HCT116 (cell line): ENCODE results near the gene C11orf52. TPM values are rescaled to one million over a fixed set of nuclear protein-coding genes. Genes with fewer than 3 reads are reported as not detected.

Experiments
- ATAC-seq: fragments of 200-7000 bp; cut with Tn5 transposase; 2 replicates; pipeline ENCODE4 v1.9.1; 2020; ENCODE audit warnings: mild to moderate bottlenecking, moderate library complexity
- BruUV-seq: library from RNA; stranded (reverse); fragments of 400-500 nt; replicated peaks from 2 replicates; lab custom pipeline; 2021; lab: Mats Ljungman, UMichigan
- CTCF ChIA-PET: fragments of 300-600 bp; sonication (Branson Sonifier 250); formaldehyde crosslinking; loops from one replicate; lab custom pipeline; 2021; ENCODE audit warnings: antibody characterized with exemption; lab: Charles Lee
- POLR2A ChIA-PET: fragments of 300-600, 350-600 bp; sonication (Branson Sonifier 250); formaldehyde crosslinking; loops from one replicate; lab custom pipeline; 2021; ENCODE audit warnings: antibody characterized with exemption; lab: Charles Lee
- RAD21 ChIA-PET, 2 experiments: fragments of 300-600 bp; sonication (Branson Sonifier 250); formaldehyde crosslinking; loops; one replicate each; lab custom pipeline; 2023; ENCODE audit warnings: low total read pairs in 2 of 2; ENCODE audit not compliant: uncharacterized antibody in 2 of 2, unreplicated experiment in 2 of 2, low non-redundant PET in 1 of 2; lab: Charles Lee
- DNase-seq: peaks from one replicate; pipeline ENCODE4 v3.0.0-alpha.2; 2010; ENCODE audit warnings: low read depth, low spot score
- H2AFZ ChIP-seq: fragments of 200-600 bp; shearing (Covaris generic), sonication (generic); 2 replicates; pipeline ENCODE4 v1.6.1; 2017; ENCODE audit warnings: low read depth, mixed run types, mixed read lengths, antibody characterized with exemption, low read length; ENCODE audit not compliant: poor library complexity, severe bottlenecking
- H3K27ac ChIP-seq: 2 replicates; pipeline ENCODE4 v1.5.1; 2012; ENCODE audit warnings: low read depth, low read length
- H3K27me3 ChIP-seq: fragments of 200-600 bp; sonication (generic); 2 replicates; pipeline ENCODE4 v1.6.1; 2016; ENCODE audit warnings: mixed run types, low read length, mixed read lengths; ENCODE audit not compliant: insufficient read depth
- H3K36me3 ChIP-seq, 2 experiments: fragments of 200-500 bp in 1 of 2; fragments of 200-600 bp in 1 of 2; sonication (Bioruptor generic) in 1 of 2; sonication (generic) in 1 of 2; 2 replicates each; pipeline versions ENCODE4 v1.5.1 to v1.6.1; 2014 to 2016; ENCODE audit warnings: low read length in 2 of 2, inconsistent platforms in 1 of 2, mixed read lengths in 1 of 2, mixed run types in 1 of 2; ENCODE audit not compliant: insufficient read depth in 2 of 2, control insufficient read depth in 1 of 2
- H3K4me1 ChIP-seq, 2 experiments: fragments of 200-600 bp in 1 of 2; sonication (generic) in 1 of 2; 2 replicates each; pipeline versions ENCODE4 v1.5.1 to v1.6.1; 2012 to 2017; ENCODE audit warnings: low read length in 2 of 2, inconsistent platforms in 1 of 2, mild to moderate bottlenecking in 1 of 2, mixed read lengths in 1 of 2, mixed run types in 1 of 2, moderate library complexity in 1 of 2; ENCODE audit not compliant: insufficient read depth in 2 of 2, control insufficient read depth in 1 of 2
- H3K4me2 ChIP-seq: fragments of 200-600 bp; sonication (generic); 2 replicates; pipeline ENCODE4 v1.6.1; 2017; ENCODE audit warnings: mixed run types, low read length, mixed read lengths
- H3K4me3 ChIP-seq, 2 experiments: fragments of 200-600 bp in 1 of 2; sonication (generic) in 1 of 2; replicated peaks in 1 of 2; 2 replicates each; pipeline ENCODE4 v1.5.1; 2011 to 2016; ENCODE audit warnings: low read length in 2 of 2, control low read depth in 1 of 2, low read depth in 1 of 2, mild to moderate bottlenecking in 1 of 2, mixed read lengths in 1 of 2, mixed run types in 1 of 2
- H3K79me2 ChIP-seq: fragments of 200-600 bp; sonication (generic); 2 replicates; pipeline ENCODE4 v1.6.1; 2017; ENCODE audit warnings: mild to moderate bottlenecking, mixed run types, low read length, moderate library complexity, mixed read lengths; ENCODE audit not compliant: insufficient read depth
- H3K9ac ChIP-seq: fragments of 200-600 bp; sonication (generic); 2 replicates; pipeline ENCODE4 v1.6.1; 2016; ENCODE audit warnings: low read length, mixed read lengths
- H3K9me2 ChIP-seq: fragments of 200-600 bp; sonication (generic), shearing (Covaris generic); 2 replicates; pipeline ENCODE4 v1.6.1; 2017; ENCODE audit warnings: mixed run types, mild to moderate bottlenecking, moderate library complexity; ENCODE audit not compliant: insufficient read depth
- H3K9me3 ChIP-seq, 2 experiments: fragments of 200-500 bp in 1 of 2; fragments of 200-600 bp in 1 of 2; sonication (Bioruptor generic) in 1 of 2; sonication (generic) in 1 of 2; 2 replicates each; pipeline ENCODE4 v1.6.1; 2014 to 2017; ENCODE audit warnings: low read length in 2 of 2, mixed read lengths in 2 of 2, inconsistent platforms in 1 of 2, low read depth in 1 of 2, mild to moderate bottlenecking in 1 of 2, mixed run types in 1 of 2, moderate library complexity in 1 of 2; ENCODE audit not compliant: control insufficient read depth in 1 of 2, insufficient read depth in 1 of 2
- H4K20me1 ChIP-seq: fragments of 200-600 bp; sonication (generic), shearing (Covaris generic); 2 replicates; pipeline ENCODE4 v1.6.1; 2017; ENCODE audit warnings: mixed run types, mild to moderate bottlenecking, moderate library complexity; ENCODE audit not compliant: insufficient read depth
- CBX3 ChIP-seq: IDR thresholded peaks from 2 replicates; pipeline ENCODE4 v1.6.1; 2012; ENCODE audit warnings: low read depth
- EGR1 ChIP-seq: IDR thresholded peaks from 2 replicates; pipeline ENCODE4 v1.6.1; 2012; ENCODE audit warnings: low read depth
- EZH2phosphoT487 ChIP-seq: fragments of 200-600 bp; IDR thresholded peaks from 2 replicates; pipeline ENCODE4 v1.6.1; 2018; ENCODE audit warnings: antibody characterized with exemption, borderline replicate concordance
- JUND ChIP-seq: IDR thresholded peaks from 2 replicates; pipeline ENCODE4 v1.6.1; 2012
- SP1 ChIP-seq: IDR thresholded peaks from 2 replicates; pipeline ENCODE4 v1.6.1; 2012; ENCODE audit warnings: low read depth
- TCF7L2 ChIP-seq: IDR thresholded peaks from 2 replicates; pipeline ENCODE4 v1.7.0; 2011; ENCODE audit warnings: borderline replicate concordance, inconsistent platforms; ENCODE audit not compliant: insufficient read depth, insufficient read length; ENCODE audit errors: extremely low read depth
- intact Hi-C: fragments of 100-400 bp; cut with micrococcal nuclease; formaldehyde crosslinking; loops from 2 replicates; pipeline ENCODE4 v1.10.0; 2022
- total RNA-seq: library from RNA; stranded (reverse); gene quantifications from one replicate; pipeline ENCODE4 v1.2.1, GENCODE V29; 2021; ENCODE audit not compliant: unreplicated experiment

Gene C11orf52
- total RNA-seq, 1 experiment from 2014 or later: 4.6 TPM

DNA sequence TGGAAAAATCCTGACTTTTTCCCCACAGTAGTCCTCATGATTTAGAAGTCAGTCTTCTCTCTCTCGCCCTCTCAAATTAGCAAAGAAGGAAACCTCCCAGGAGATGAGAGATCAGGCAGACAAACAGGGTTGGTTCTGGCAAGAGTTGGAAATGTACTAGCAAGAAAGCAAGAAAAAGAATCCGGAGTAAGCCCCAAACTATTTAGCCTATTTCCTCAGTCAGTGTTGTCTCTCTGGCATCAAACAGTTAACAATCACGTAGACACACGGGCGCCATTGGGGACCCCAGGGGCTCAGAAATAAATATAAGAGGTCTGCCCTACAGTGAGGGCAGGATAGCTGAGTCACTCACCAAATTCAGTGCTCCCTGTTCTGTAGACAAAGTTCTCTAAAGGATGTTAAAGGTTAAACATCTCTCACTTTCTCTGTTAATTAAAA lies 4.7 kb downstream of the C11orf52 start:
- BruUV-seq: no TSS peak
- no peak overlapping the region for H3K4me3 ChIP-seq
- H2AFZ ChIP-seq: no peak overlapping the region
- ChIA-PET CTCF (no interaction called here), POLR2A (no interaction called here), RAD21 (interaction anchor here in 1 of 2 experiments (0.5 kb wide), 1 partner anchor 53 kb away, joined by 6 read pairs; no protein-coding TSS in a partner anchor)
- H3K4me1 ChIP-seq: peaks cover 12 to 28% of the 10 kb centered on the region in 2 experiments
- H3K9ac ChIP-seq: no peak overlapping the region
- TF ChIP-seq TCF7L2: no peak
- no peak for TF ChIP-seq EZH2phosphoT487
- no peak for TF ChIP-seq SP1
- no peak for TF ChIP-seq JUND
- TF ChIP-seq EGR1: no peak
- TF ChIP-seq CBX3: no peak
- no peaks in the 10 kb centered on the region for H3K27me3 ChIP-seq
- H3K27ac ChIP-seq: no peak overlapping the region
- DNase-seq (no peak), ATAC-seq (no peak)
- intact Hi-C loops: no loop called here
- no peak overlapping the region for H3K4me2 ChIP-seq
- no peaks in the 10 kb centered on the region for H3K79me2 ChIP-seq
- no peaks in the 10 kb centered on the region for H3K9me2 ChIP-seq
- no peaks in the 10 kb centered on the region for H3K9me3 ChIP-seq
- no peaks in the 10 kb centered on the region for H4K20me1 ChIP-seq
- no peaks in the 10 kb centered on the region for H3K36me3 ChIP-seq

DNA sequence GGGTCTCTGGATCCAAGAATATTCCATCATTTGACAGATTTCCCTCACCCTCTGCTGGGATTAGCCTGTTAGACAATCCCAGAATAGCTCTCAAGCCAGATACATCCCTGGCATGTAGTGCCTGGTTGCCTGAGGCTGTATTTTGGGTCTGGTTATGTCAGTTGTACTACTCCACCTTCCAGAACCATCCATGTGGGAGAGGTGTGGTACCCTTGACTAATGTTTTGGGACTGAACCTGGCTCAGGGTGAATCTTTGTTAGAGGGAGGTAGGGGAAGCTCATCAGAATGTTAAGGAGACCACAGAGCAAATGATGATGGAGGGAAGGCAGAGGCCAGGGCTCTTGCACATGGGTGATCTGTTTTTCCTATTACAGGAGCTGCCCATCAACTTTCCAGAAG lies 5.2 kb downstream of the C11orf52 start:
- no TSS peak for BruUV-seq
- Histone ChIP-seq H2AFZ (no peak overlapping the region), H3K4me1 (peaks cover 10 to 22% of the 10 kb centered on the region in 2 experiments), H3K9me3 (no peaks in the 10 kb centered on the region), H3K9ac (no peak overlapping the region), H3K4me3 (no peak overlapping the region), H3K79me2 (no peaks in the 10 kb centered on the region), H4K20me1 (no peaks in the 10 kb centered on the region), H3K9me2 (no peaks in the 10 kb centered on the region), H3K4me2 (no peak overlapping the region), H3K27me3 (no peaks in the 10 kb centered on the region), H3K27ac (no peak overlapping the region), H3K36me3 (no peaks in the 10 kb centered on the region)
- RAD21 ChIA-PET: no interaction called here
- intact Hi-C loops: no loop called here
- DNase-seq: no peak
- no peak for TF ChIP-seq TCF7L2
- CTCF ChIA-PET: no interaction called here
- ATAC-seq: no peak
- POLR2A ChIA-PET: no interaction called here
